GM23338 (cell line): ENCODE data around the gene ARHGEF28. TPM values are rescaled to one million over a fixed set of nuclear protein-coding genes. Genes with fewer than 3 reads are reported as not detected.

Experiments used
- ATAC-seq: fragments of 200-7000 bp; cut with Tn5 transposase; 3 replicates; pipeline ENCODE4 v1.9.1; 2020
- DNase-seq: peaks from one replicate; pipeline ENCODE4 v3.0.0-alpha.2; 2015; ENCODE audit warnings: low spot score
- H2AFZ ChIP-seq: fragments of 200-600 bp; sonication (generic); 2 replicates; pipeline ENCODE4 v1.8.0; 2016; ENCODE audit warnings: antibody characterized with exemption, mild to moderate bottlenecking, moderate library complexity
- H3F3A ChIP-seq: fragments of 200-600 bp; sonication (generic); replicated peaks from 2 replicates; pipeline ENCODE4 v1.8.0; 2017; ENCODE audit warnings: antibody characterized with exemption, mixed run types, low read depth
- H3K27ac ChIP-seq: fragments of 200-600 bp; sonication (generic); 2 replicates; pipeline ENCODE4 v1.6.1; 2016; ENCODE audit warnings: low read depth
- H3K27me3 ChIP-seq: fragments of 200-600 bp; sonication (generic); 2 replicates; pipeline ENCODE4 v1.8.0; 2016; ENCODE audit warnings: mild to moderate bottlenecking, mixed run types, moderate library complexity; ENCODE audit not compliant: insufficient read depth
- H3K36me3 ChIP-seq: fragments of 200-600 bp; sonication (generic); 2 replicates; pipeline ENCODE4 v1.8.0; 2016; ENCODE audit warnings: mild to moderate bottlenecking; ENCODE audit not compliant: insufficient read depth
- H3K4me1 ChIP-seq: fragments of 200-600 bp; sonication (generic); 2 replicates; pipeline ENCODE4 v1.8.0; 2016; ENCODE audit warnings: mild to moderate bottlenecking, moderate library complexity; ENCODE audit not compliant: insufficient read depth
- H3K4me2 ChIP-seq: fragments of 200-600 bp; sonication (generic); 2 replicates; pipeline ENCODE4 v1.7.1; 2017; ENCODE audit warnings: mixed run types
- H3K4me3 ChIP-seq: fragments of 200-600 bp; sonication (generic); 2 replicates; pipeline ENCODE4 v1.6.1; 2016; ENCODE audit warnings: mixed run types
- H3K79me2 ChIP-seq: fragments of 200-600 bp; sonication (generic); replicated peaks from 2 replicates; pipeline ENCODE4 v1.8.0; 2017; ENCODE audit warnings: mild to moderate bottlenecking; ENCODE audit not compliant: insufficient read depth
- H3K9me2 ChIP-seq: fragments of 200-600 bp; sonication (generic); 2 replicates; pipeline ENCODE4 v1.8.0; 2017; ENCODE audit not compliant: insufficient read depth
- H4K20me1 ChIP-seq: fragments of 200-600 bp; sonication (generic); replicated peaks from 2 replicates; pipeline ENCODE4 v1.8.0; 2017; ENCODE audit warnings: mild to moderate bottlenecking; ENCODE audit not compliant: insufficient read depth
- H3K27ac Mint-ChIP-seq: 2 replicates; pipeline ENCODE4 v1.8.0; 2020; ENCODE audit warnings: inconsistent platforms, mild to moderate bottlenecking, moderate library complexity, mixed read lengths
- H3K27me3 Mint-ChIP-seq: 3 replicates; pipeline ENCODE4 v1.8.0; 2022; ENCODE audit warnings: low read depth, mild to moderate bottlenecking, moderate library complexity, mixed read lengths, inconsistent platforms; ENCODE audit not compliant: insufficient read depth, poor library complexity
- H3K36me3 Mint-ChIP-seq: 3 replicates; pipeline ENCODE4 v1.8.0; 2021; ENCODE audit warnings: low read depth, mild to moderate bottlenecking, inconsistent platforms, moderate library complexity, mixed read lengths
- H3K4me1 Mint-ChIP-seq: 3 replicates; pipeline ENCODE4 v1.8.0; 2020; ENCODE audit warnings: mild to moderate bottlenecking, inconsistent platforms, mixed read lengths
- H3K4me3 Mint-ChIP-seq: 3 replicates; pipeline ENCODE4 v1.8.0; 2021; ENCODE audit warnings: moderate library complexity, mild to moderate bottlenecking, inconsistent platforms, mixed read lengths
- H3K9me3 Mint-ChIP-seq: 3 replicates; pipeline ENCODE4 v1.8.0; 2020; ENCODE audit warnings: moderate library complexity, mild to moderate bottlenecking, inconsistent platforms, mixed read lengths
- EZH2 ChIP-seq: fragments of 200-600 bp; sonication (generic); IDR thresholded peaks from one replicate; pipeline ENCODE4 v1.8.0; 2017; ENCODE audit warnings: antibody characterized with exemption, mild to moderate bottlenecking, low read depth; ENCODE audit not compliant: unreplicated experiment
- EZH2phosphoT487 ChIP-seq: fragments of 200-600 bp; sonication (generic); IDR thresholded peaks from one replicate; pipeline ENCODE4 v1.8.1; 2018; ENCODE audit warnings: antibody characterized with exemption; ENCODE audit not compliant: unreplicated experiment
- POLR2AphosphoS5 ChIP-seq: IDR thresholded peaks from 2 replicates; pipeline ENCODE4 v1.6.1; 2016; ENCODE audit warnings: antibody characterized with exemption, low read depth
- STAT1 ChIP-seq: IDR thresholded peaks from one replicate; pipeline ENCODE4 v1.6.1; 2016; ENCODE audit warnings: antibody characterized with exemption; ENCODE audit not compliant: unreplicated experiment
- ZNF114 ChIP-seq: fragments of 250-450 bp; sonication (Bioruptor Pico); IDR thresholded peaks from 2 replicates; pipeline ENCODE4 v1.5.0; 2020; ENCODE audit warnings: mild to moderate bottlenecking, moderate library complexity
- ZNF331 ChIP-seq: fragments of 250-450 bp; sonication (Bioruptor Pico); IDR thresholded peaks from 2 replicates; pipeline ENCODE4 v1.5.0; 2020; ENCODE audit warnings: low read depth, mild to moderate bottlenecking, moderate library complexity
- polyA plus RNA-seq: library from polyadenylated mRNA; unstranded; fragments of >200 nt; fragmentation: Nextera tagmentation; extraction: Ambion mirVana; gene quantifications from 2 replicates; pipeline ENCODE4 v1.2.1, GENCODE V29; 2016
- total RNA-seq: library from RNA; depleted of rRNA; stranded (reverse); fragments of >200 nt; shearing (Covaris generic); gene quantifications from 2 replicates; pipeline ENCODE4 v1.2.3, GENCODE V29; 2014
- TF ChIP-seq, protein P1 (sequence below): IDR thresholded peaks from one replicate; pipeline ENCODE4 v1.6.1; 2018; ENCODE audit warnings: antibody characterized with exemption; ENCODE audit not compliant: unreplicated experiment

Gene ARHGEF28
- total and polyA plus RNA-seq, 2 experiments from 2014 or later, result 0.39 to 1.0 TPM

DNA sequence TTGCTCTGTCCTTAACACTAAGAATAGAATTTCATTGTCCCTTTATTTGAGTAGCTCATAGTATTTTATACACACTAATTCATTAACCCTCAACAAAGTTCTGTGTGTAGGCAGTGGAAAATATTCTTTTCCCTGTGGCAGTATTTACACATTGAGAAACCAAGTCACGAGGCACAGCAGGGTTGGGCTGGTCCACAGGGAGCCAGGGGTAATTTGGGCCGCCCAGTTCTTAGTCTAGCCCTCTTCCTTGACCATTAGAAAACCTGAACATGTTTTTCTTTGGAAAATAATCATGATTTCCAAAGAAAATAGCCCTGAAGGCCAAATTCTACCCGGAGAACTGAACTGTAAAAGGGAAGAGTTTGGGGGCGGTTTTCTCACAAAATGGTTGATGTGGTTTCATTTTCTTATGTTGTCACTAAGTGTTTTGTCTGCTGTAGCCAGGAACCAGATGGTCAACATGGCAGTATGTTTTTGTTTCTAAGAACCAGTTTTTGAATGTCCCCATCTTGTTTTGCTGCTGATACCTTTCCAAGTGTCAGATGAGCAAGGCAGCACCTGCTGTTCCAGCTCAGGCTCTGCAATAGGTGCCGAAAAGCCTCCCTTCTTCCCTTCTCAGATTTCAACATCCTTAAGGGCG, 29.6 kb downstream of the ARHGEF28 start (continued):
- TF ChIP-seq ZNF114 (CRISPR knock-in tag), result no peak

DNA sequence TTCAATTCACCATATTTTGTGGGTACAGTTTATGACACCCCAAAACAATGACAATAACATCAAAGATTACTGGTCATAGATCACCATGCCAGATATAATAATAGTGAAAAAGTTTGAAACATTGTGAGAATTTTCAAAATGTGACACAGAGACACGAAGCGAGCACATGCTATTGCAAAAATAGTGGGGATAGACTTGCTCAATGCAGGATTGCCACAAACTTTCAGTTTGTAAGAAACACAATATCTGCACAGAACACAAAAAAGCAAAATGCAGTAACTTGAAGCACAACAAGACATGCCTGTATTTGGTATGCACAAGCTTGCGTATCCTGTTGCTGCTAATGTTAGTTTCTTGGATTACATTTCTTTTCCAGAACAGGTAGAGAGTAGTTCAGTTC, 35.8 kb downstream of the ARHGEF28 start:
- Histone ChIP-seq H3F3A (no peaks in the 10 kb centered on the region), H3K27me3 (no peaks in the 10 kb centered on the region), H3K36me3 (no peaks in the 10 kb centered on the region), H4K20me1 (no peaks in the 10 kb centered on the region), H3K4me1 (peaks cover 2% of the 10 kb centered on the region; the same call in 1 of the 2 replicates), H3K4me3 (no peak overlapping the region), H3K79me2 (no peaks in the 10 kb centered on the region), H3K27ac (no peak overlapping the region), H3K9me2 (peaks cover 8% of the 10 kb centered on the region), H3K4me2 (no peak overlapping the region), H2AFZ (no peak overlapping the region)
- no peak overlapping the region for H3K4me3 Mint-ChIP-seq
- peaks cover 3% of the 10 kb centered on the region for H3K27me3 Mint-ChIP-seq
- no peak overlapping the region for H3K27ac Mint-ChIP-seq
- TF ChIP-seq EZH2 (no peak), ZNF114 (CRISPR knock-in tag) (no peak), STAT1 (no peak), POLR2AphosphoS5 (no peak)
- TF ChIP-seq, protein P1, sequence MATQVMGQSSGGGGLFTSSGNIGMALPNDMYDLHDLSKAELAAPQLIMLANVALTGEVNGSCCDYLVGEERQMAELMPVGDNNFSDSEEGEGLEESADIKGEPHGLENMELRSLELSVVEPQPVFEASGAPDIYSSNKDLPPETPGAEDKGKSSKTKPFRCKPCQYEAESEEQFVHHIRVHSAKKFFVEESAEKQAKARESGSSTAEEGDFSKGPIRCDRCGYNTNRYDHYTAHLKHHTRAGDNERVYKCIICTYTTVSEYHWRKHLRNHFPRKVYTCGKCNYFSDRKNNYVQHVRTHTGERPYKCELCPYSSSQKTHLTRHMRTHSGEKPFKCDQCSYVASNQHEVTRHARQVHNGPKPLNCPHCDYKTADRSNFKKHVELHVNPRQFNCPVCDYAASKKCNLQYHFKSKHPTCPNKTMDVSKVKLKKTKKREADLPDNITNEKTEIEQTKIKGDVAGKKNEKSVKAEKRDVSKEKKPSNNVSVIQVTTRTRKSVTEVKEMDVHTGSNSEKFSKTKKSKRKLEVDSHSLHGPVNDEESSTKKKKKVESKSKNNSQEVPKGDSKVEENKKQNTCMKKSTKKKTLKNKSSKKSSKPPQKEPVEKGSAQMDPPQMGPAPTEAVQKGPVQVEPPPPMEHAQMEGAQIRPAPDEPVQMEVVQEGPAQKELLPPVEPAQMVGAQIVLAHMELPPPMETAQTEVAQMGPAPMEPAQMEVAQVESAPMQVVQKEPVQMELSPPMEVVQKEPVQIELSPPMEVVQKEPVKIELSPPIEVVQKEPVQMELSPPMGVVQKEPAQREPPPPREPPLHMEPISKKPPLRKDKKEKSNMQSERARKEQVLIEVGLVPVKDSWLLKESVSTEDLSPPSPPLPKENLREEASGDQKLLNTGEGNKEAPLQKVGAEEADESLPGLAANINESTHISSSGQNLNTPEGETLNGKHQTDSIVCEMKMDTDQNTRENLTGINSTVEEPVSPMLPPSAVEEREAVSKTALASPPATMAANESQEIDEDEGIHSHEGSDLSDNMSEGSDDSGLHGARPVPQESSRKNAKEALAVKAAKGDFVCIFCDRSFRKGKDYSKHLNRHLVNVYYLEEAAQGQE, result no peak
- H3K9me3 Mint-ChIP-seq, result no peaks in the 10 kb centered on the region
- no peak for DNase-seq
- H3K4me1 Mint-ChIP-seq, result peaks cover 14% of the 10 kb centered on the region; the same call in 2 of the 3 replicates
- no peaks in the 10 kb centered on the region for H3K36me3 Mint-ChIP-seq
- no peak for ATAC-seq

DNA sequence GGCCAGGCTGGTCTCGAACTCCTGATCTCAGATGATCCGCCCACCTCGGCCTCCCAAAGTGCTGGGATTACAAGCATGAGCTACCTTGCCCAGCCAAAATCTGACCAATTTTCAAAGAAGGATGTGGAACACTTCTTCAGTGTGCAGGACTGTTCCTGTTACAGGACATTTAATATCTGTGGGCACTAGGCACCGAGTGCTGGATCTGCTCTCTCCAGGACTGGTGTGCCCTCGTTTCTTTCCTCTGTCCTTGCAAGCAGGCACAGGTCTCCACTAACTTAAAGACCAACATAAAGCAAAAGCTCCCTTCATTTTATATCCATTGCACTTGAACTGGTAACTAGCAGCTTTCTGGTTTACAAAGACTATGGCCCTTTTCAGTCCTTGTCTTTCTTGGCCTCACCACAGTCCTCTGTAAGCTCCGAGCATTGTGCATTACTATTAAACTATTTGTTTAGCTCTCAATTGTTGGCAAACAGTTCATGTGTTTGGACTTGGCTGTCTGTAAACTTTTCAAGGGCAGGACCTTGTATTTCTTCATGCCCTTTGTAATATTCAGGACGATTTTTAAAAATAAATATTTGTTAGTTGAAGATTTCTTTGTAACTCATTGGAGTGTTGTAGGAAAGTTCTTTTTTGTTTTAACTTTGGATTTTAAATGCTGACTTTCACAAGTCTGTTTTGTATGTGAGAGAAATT, 37.3 kb downstream of the ARHGEF28 start:
- H3K27me3 Mint-ChIP-seq, result peaks cover 2% of the 10 kb centered on the region
- H3K4me3 ChIP-seq, result no peak overlapping the region
- no peak for ATAC-seq
- no peaks in the 10 kb centered on the region for H3K4me1 ChIP-seq
- H3K4me2 ChIP-seq, result no peak overlapping the region
- no peaks in the 10 kb centered on the region for H3K79me2 ChIP-seq
- no peaks in the 10 kb centered on the region for H3K9me3 Mint-ChIP-seq
- no peak overlapping the region for H2AFZ ChIP-seq
- no peaks in the 10 kb centered on the region for H3K27me3 ChIP-seq
- DNase-seq, result no peak
- no peaks in the 10 kb centered on the region for H3K36me3 Mint-ChIP-seq
- H3K9me2 ChIP-seq, result peaks cover 12% of the 10 kb centered on the region
- no peaks in the 10 kb centered on the region for H4K20me1 ChIP-seq
- H3F3A ChIP-seq, result no peaks in the 10 kb centered on the region
- no peaks in the 10 kb centered on the region for H3K36me3 ChIP-seq
- H3K27ac Mint-ChIP-seq, result no peak overlapping the region
- H3K4me3 Mint-ChIP-seq, result no peak overlapping the region
- peaks cover 3% of the 10 kb centered on the region; the same call in 1 of the 3 replicates for H3K4me1 Mint-ChIP-seq
- H3K27ac ChIP-seq, result no peak overlapping the region
- TF ChIP-seq EZH2phosphoT487 (no peak), ZNF114 (CRISPR knock-in tag) (no peak), STAT1 (no peak), ZNF331 (CRISPR knock-in tag) (no peak)
- TF ChIP-seq, protein P1, result no peak
